Uterus (tissue), 4 donors: ENCODE results near the gene ANKH. TPM values are rescaled to one million over a fixed set of nuclear protein-coding genes. Genes with fewer than 3 reads are reported as not detected.
A peak's percentile ranks its signal among the peaks of the same experiment; 100 is the strongest.
"Not testable (repeated sequence)": the region's sequence is repeated elsewhere in the genome, so short reads cannot be mapped to it uniquely, and the experiment has no call there.

Source experiments
- DNase-seq, 2 donors: peaks; one replicate each; pipeline ENCODE4 v3.0.0-alpha.2; 2019 to 2020
- H3K27ac ChIP-seq, 2 donors: fragments of 200-600 bp; sonication (generic); 1 replicate in 1 of 2; 2 replicates in 1 of 2; pipeline ENCODE4 v1.5.1; 2016 to 2018
- H3K27me3 ChIP-seq, 2 donors: fragments of 200-600 bp; sonication (generic); one replicate each; pipeline ENCODE4 v1.5.1; 2018 to 2019; ENCODE audit warnings: control low read depth in 1 of 2
- H3K36me3 ChIP-seq, 2 donors: fragments of 200-600 bp; sonication (generic); one replicate each; pipeline ENCODE4 v1.5.1; 2019; ENCODE audit warnings: control low read depth in 1 of 2
- H3K4me1 ChIP-seq, 2 donors: fragments of 200-600 bp; sonication (generic); one replicate each; pipeline ENCODE4 v1.5.1; 2018 to 2019; ENCODE audit warnings: control low read depth in 1 of 2
- H3K4me3 ChIP-seq, 2 donors: fragments of 200-600 bp; sonication (generic); 1 replicate in 1 of 2; 2 replicates in 1 of 2; pipeline ENCODE4 v1.5.1; 2018 to 2019; ENCODE audit warnings: mild to moderate bottlenecking in 1 of 2
- H3K9me3 ChIP-seq, 2 donors: fragments of 200-600 bp; sonication (generic); one replicate each; pipeline ENCODE4 v1.5.1; 2019; ENCODE audit warnings: control low read depth in 1 of 2
- CTCF ChIP-seq, 4 experiments: fragments of 200-600 bp in 2 of 4; fragments of 450-650 bp in 2 of 4; sonication (generic) in 2 of 4; IDR thresholded peaks; one replicate each; pipeline ENCODE4 v1.5.1; 2016 to 2019; ENCODE audit warnings: antibody characterized with exemption in 4 of 4, mild to moderate bottlenecking in 2 of 4, moderate library complexity in 1 of 4
- POLR2A ChIP-seq, 2 donors: fragments of 450-650 bp; IDR thresholded peaks; one replicate each; pipeline ENCODE4 v1.6.1; 2016; ENCODE audit warnings: antibody characterized with exemption in 2 of 2, mild to moderate bottlenecking in 1 of 2, moderate library complexity in 1 of 2
- intact Hi-C: fragments of 100-400 bp; cut with DNase I; formaldehyde crosslinking; loops from one replicate; pipeline ENCODE4 v1.15.1; 2023; ENCODE audit warnings: low total_unique reads
- total RNA-seq, 4 donors: library from RNA; depleted of rRNA in 3 of 4; stranded (reverse); fragments of >200 nt in 3 of 4; gene quantifications; one replicate each; pipeline versions ENCODE4 v1.1.0 to v1.2.4, GENCODE V29; 2014 to 2023
- donor health status: DM: yes; HTN: yes; CAD: no.

The ANKH gene
- total RNA-seq = 10 to 100 TPM in 3 of 4 donors, 1 to 10 TPM in 1; 2.9 to 47.7 (median 26.9) TPM

GRCh38 chr5:14871214-14872069 is at the start of gene ANKH:
TSS of gene ANKH (minus strand) at chr5:14871778. CDS start at chr5:14871447, 331 bp downstream.
- H3K27ac ChIP-seq = peak within 1 kb of the TSS; percentile 87 to 93
- no peaks in the 10 kb centered on the region for H3K9me3 ChIP-seq
- H3K27me3 ChIP-seq = no peaks in the 10 kb centered on the region
- no peaks in the 10 kb centered on the region for H3K36me3 ChIP-seq
- intact Hi-C loops = no loop called here
- TF ChIP-seq POLR2A (IDR thresholded peaks at IDR 0.05) = no peak
- TF ChIP-seq CTCF (IDR thresholded peaks at IDR 0.05) = peak in 2 of 4 experiments; percentile 53 to 79
- peak; percentile 63 to 78 for DNase-seq
- no peaks in the 10 kb centered on the region for H3K4me1 ChIP-seq
- peak within 1 kb of the TSS; percentile 75 to 89 for H3K4me3 ChIP-seq

- intact Hi-C loops = no loop called here
Measured at GRCh38 chr5:14920121-14920520, 48.5 kb upstream of the ANKH start.

GRCh38 chr5:14919106-14919505 is 47.5 kb upstream of the ANKH start:
- H3K36me3 ChIP-seq, H3K4me1 ChIP-seq, DNase-seq, H3K27me3 ChIP-seq, H3K9me3 ChIP-seq, H3K27ac ChIP-seq, H3K4me3 ChIP-seq, intact Hi-C loops: not testable (repeated sequence)

More at GRCh38 chr5:14920121-14920520, 48.5 kb upstream of the ANKH start:
- no peaks in the 10 kb centered on the region for H3K27me3 ChIP-seq
- no peaks in the 10 kb centered on the region for H3K36me3 ChIP-seq
- TF ChIP-seq POLR2A (IDR thresholded peaks at IDR 0.05) (no peak), CTCF (IDR thresholded peaks at IDR 0.05) (no peak)
- H3K4me3 ChIP-seq = no peak overlapping the region
- DNase-seq = no peak
- H3K27ac ChIP-seq = no peak overlapping the region
- H3K9me3 ChIP-seq = no peaks in the 10 kb centered on the region
- no peaks in the 10 kb centered on the region for H3K4me1 ChIP-seq

- no peak overlapping the region for H3K27ac ChIP-seq
- intact Hi-C loops = no loop called here
- H3K36me3 ChIP-seq = no peaks in the 10 kb centered on the region
- TF ChIP-seq POLR2A (IDR thresholded peaks at IDR 0.05) (no peak), CTCF (IDR thresholded peaks at IDR 0.05) (no peak)
- DNase-seq = no peak
- no peaks in the 10 kb centered on the region for H3K4me1 ChIP-seq
- H3K9me3 ChIP-seq = no peaks in the 10 kb centered on the region
- H3K27me3 ChIP-seq = no peaks in the 10 kb centered on the region
- no peak overlapping the region for H3K4me3 ChIP-seq
Measured at GRCh38 chr5:14917719-14918118, 46.1 kb upstream of the ANKH start.

- Histone ChIP-seq H3K9me3 (no peaks in the 10 kb centered on the region), H3K27me3 (no peaks in the 10 kb centered on the region), H3K4me3 (no peak overlapping the region), H3K4me1 (no peaks in the 10 kb centered on the region), H3K36me3 (no peaks in the 10 kb centered on the region), H3K27ac (no peak overlapping the region)
- no peak for TF ChIP-seq POLR2A (IDR thresholded peaks at IDR 0.05)
- no peak for TF ChIP-seq CTCF (IDR thresholded peaks at IDR 0.05)
- DNase-seq = no peak
- intact Hi-C loops = no loop called here
Measured at GRCh38 chr5:14915291-14915952, 43.8 kb upstream of the ANKH start.
